Measurements from ENCODE around the gene GARIN5B.

DNA sequence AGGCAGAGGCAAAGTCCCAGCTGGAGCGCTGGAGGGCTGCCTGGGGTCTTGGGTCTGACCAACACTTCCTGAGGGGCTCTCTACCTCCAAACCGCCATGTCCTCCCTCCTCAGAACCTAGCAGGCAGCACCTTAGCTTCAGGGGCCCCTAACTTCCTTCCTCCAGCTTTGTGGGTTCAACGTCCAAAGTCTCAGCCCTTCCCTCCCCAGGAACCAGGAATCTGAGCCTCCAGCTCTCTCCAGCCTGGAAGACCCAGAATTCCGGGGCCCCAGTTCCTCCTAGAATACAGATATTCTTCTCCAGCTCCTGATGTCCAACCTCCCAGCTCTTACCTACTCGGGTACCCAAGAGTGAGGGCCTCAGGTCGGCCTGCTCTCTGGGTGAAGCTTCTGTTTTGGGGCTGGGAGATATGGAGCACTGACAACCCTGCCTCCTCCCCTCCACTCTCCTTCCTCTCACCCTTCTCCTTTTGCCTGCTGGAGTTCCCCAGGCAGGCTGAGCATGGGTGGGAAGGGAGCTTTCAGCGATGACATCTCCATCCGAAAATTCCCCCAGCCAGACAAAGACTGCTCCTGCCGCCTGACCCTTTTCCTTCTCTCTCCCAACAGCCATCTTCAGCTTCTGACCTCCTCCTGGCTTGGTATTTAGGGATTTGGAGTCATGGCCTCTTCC lies 41.5 kb downstream of the GARIN5B start:
- TF ChIP-seq POLR2AphosphoS5 (IDR thresholded peaks at IDR 0.05; ENCODE audit: borderline replicate concordance, low read depth, low read length): no peak
- no peak for TF ChIP-seq EZH2 (IDR thresholded peaks at IDR 0.05)

All from SK-N-MC (cell line).